GM21367 (cell line): Measurements from ENCODE around the gene B4GALNT1.
"Not testable (repeated sequence)": the region's sequence is repeated elsewhere in the genome, so short reads cannot be mapped to it uniquely, and the experiment has no call there.

Experiments
- ATAC-seq: cut with Tn5 transposase; IDR thresholded peaks from one replicate; pipeline ENCODE4 v1.9.1; 2021; ENCODE audit not compliant: unreplicated experiment

The B4GALNT1 gene

GRCh38 chr12:57638096-57638495 lies 5.1 kb upstream of the B4GALNT1 start:
- no peak for ATAC-seq

GRCh38 chr12:57637364-57637763 lies 4.4 kb upstream of the B4GALNT1 start:
- no peak for ATAC-seq

GRCh38 chr12:57636731-57637130 lies 3.7 kb upstream of the B4GALNT1 start:
- not testable (repeated sequence) for ATAC-seq

DNA sequence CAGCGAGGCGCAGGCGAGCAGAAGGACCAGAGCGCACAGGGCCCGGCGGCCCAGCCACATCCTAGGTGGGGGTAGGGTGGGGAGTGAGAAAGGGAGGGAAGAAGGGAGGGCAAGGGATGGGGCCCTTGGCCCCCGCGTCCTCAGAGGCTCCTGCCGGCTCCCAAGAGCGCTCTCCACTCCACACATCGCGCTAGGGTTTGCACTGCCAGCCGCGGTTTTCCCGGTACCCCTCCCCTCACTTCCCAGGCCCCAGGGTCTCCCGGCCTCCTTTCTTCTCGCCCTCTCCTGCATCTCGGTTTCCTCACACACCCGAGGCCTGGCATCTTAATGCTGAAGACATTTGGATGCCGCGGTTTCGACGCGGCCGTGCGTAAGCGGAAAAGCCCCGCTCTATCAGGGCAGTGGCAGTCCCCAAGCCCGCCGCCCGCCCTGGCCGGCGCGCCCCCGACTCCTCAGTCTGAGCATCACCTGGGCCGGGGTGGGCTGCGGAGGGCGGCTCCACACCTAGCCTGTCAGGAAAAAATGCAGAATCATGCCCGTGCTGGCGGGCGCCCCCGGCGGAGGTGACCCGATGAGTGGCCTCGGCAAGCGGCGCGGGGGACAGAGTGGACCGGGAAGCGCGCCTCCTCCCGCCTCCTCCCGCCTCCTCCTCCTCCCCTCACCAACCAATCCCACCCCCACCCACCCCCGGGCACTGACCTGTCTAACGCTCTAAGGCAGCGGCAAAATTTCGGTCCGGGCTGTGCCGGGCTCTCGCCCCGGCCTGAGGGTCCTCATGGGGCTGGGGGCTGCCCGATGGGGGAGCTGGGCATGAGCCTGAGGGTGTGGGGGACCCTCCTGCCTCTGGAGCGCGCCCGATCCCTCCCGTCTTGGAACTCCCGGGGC lies 686 bp downstream of the B4GALNT1 start:
- no peak for ATAC-seq

GRCh38 chr12:57631566-57632072 lies 1.4 kb downstream of the B4GALNT1 start:
- ATAC-seq, result no peak

- ATAC-seq, result no peak
Observed at GRCh38 chr12:57630891-57631433, 2.0 kb downstream of the B4GALNT1 start.

- ATAC-seq, result no peak
Observed at GRCh38 chr12:57629897-57630471, 3.0 kb downstream of the B4GALNT1 start.

GRCh38 chr12:57628280-57629191 lies 4.5 kb downstream of the B4GALNT1 start:
- ATAC-seq, result no peak

GRCh38 chr12:57627501-57628279 lies 5.3 kb downstream of the B4GALNT1 start:
- ATAC-seq, result no peak

DNA sequence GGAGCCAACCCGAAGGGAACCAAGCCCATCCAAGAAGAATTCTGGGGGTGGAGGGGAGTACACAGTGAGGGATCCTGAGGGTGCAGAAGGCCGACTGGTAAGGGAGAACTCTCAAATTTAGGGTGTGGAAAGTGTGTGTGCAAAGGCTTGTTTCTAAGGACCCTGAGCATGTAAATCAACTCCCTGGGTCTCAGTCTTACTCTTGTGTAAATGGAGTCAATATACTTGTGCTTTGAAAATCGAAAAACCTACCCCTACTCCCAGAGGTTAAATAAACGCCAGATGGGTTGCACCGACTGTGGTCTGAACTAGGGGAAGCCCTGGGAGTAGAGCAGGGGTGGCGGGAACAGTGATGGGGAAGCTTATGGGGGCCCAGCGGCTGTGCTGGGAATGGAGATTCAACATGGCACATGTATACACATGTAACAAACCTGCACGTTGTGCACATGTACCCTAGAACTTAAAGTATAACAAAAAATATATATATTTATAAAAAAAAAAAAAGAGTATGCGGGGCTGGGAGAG lies 6.0 kb downstream of the B4GALNT1 start:
- ATAC-seq, result no peak

GRCh38 chr12:57626111-57626920 lies 6.7 kb downstream of the B4GALNT1 start:
- ATAC-seq, result no peak

DNA sequence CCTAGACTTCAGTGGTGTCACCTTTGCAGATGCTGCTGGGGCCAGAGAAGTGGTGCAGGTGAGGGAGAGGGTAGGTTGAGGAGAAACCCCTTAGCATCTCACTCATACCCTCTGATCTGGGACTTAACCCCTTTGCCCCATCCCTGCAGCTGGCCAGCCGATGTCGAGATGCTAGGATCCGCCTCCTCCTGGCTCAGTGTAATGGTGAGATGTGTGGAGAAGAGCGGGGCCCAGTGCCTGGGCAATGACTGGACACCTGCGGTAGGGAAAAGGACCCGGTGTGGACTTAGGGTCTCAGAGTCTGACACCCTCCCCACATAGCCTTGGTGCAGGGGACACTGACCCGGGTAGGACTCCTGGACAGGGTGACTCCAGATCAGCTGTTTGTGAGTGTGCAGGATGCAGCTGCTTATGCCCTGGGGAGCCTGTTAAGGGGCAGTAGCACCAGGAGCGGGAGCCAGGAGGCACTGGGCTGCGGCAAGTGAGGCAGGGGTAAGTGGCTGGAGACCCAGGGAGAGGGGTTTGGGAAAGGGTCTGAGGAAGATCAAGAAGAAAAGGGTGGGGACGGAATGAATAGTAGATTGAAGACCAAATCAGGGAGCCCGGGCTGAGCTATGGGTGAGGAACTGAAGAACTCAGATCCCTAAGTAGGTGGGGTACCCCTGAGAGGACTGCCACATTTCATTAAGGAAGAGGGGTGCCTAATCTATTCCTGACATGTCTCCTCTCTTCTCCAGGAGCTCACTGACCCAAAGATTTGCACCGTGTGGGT lies 7.6 kb downstream of the B4GALNT1 start:
- no peak for ATAC-seq

- no peak for ATAC-seq
Observed at GRCh38 chr12:57624441-57625220, 8.4 kb downstream of the B4GALNT1 start.

DNA sequence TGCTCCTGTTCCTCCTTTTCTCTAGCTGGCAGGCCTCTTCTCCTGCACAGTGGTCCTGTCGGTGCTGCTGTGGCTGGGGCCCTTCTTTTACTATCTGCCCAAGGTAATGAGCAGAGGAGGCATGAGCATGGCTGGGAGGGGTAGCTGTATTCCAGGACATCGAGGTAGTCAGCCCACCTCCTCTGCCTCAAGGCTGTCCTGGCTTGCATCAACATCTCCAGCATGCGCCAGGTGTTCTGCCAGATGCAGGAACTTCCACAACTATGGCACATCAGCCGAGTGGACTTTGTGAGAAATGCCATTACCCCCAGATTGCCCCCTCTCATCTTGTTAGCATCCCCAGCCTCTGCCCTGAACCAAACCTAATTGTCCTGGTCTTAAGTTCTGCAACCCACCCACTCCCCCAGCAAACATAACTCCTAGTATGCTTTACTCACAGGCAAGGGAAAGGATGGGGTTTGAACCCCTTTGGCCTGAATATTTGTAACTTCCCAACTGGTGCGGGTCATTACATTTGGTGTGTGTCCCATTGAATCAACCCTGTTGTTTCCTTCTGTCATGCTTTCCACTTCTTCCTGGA lies 9.1 kb downstream of the B4GALNT1 start:
- ATAC-seq, result no peak

GRCh38 chr12:57623385-57623784 lies 9.6 kb downstream of the B4GALNT1 start:
- ATAC-seq, result no peak

- ATAC-seq, result no peak
Observed at GRCh38 chr12:57622293-57623245, 10.4 kb downstream of the B4GALNT1 start.
